Thoracic aorta (tissue), 2 donors: ENCODE data around the gene CNIH3. TPM values are rescaled to one million over a fixed set of nuclear protein-coding genes. Genes with fewer than 3 reads are reported as not detected.

Source experiments
- ATAC-seq: fragments of 150-250 bp; one replicate; pipeline ENCODE4 v1.8.0; 2017; ENCODE audit warnings: low read depth; ENCODE audit not compliant: insufficient number of reproducible peaks, low FRiP score
- DNase-seq: peaks from one replicate; pipeline ENCODE4 v3.0.0-alpha.2; 2020; ENCODE audit warnings: low spot score
- H3K27ac ChIP-seq, 2 donors: fragments of 200-600 bp; sonication (generic); 1 replicate in 1 of 2; 2 replicates in 1 of 2; pipeline ENCODE4 v1.5.1; 2016; ENCODE audit warnings: mild to moderate bottlenecking in 2 of 2, moderate library complexity in 2 of 2
- H3K27me3 ChIP-seq: fragments of 200-600 bp; sonication (generic); replicated peaks from 2 replicates; pipeline ENCODE4 v1.6.0; 2016; ENCODE audit warnings: mild to moderate bottlenecking; ENCODE audit not compliant: insufficient read depth
- H3K36me3 ChIP-seq: fragments of 200-600 bp; sonication (generic); one replicate; pipeline ENCODE4 v1.5.1; 2016
- H3K4me1 ChIP-seq, 2 donors: fragments of 200-600 bp; sonication (generic); 1 replicate in 1 of 2; 2 replicates in 1 of 2; pipeline versions ENCODE4 v1.5.1 to v1.6.0; 2016; ENCODE audit warnings: low read depth in 2 of 2, mild to moderate bottlenecking in 1 of 2; ENCODE audit not compliant: control insufficient read depth in 1 of 2
- H3K4me3 ChIP-seq: fragments of 200-600 bp; sonication (generic); 2 replicates; pipeline ENCODE4 v1.5.1; 2016; ENCODE audit warnings: mild to moderate bottlenecking
- H3K9me3 ChIP-seq: fragments of 200-600 bp; sonication (generic); 2 replicates; pipeline ENCODE4 v1.5.1; 2016
- total RNA-seq, 2 donors: library from RNA; depleted of rRNA; stranded (reverse); fragments of >200 nt; gene quantifications; one replicate each; pipeline versions ENCODE4 v1.1.0 to v1.2.3, GENCODE V29; 2016
- TF ChIP-seq, protein P1 (sequence below): fragments of 200-600 bp; sonication (generic); IDR thresholded peaks from one replicate; pipeline ENCODE4 v1.5.1; 2019; ENCODE audit warnings: antibody characterized with exemption

CNIH3 gene
- total RNA-seq, 2 donors from 2014 or later, result 0.21 TPM; not detected in 1

DNA sequence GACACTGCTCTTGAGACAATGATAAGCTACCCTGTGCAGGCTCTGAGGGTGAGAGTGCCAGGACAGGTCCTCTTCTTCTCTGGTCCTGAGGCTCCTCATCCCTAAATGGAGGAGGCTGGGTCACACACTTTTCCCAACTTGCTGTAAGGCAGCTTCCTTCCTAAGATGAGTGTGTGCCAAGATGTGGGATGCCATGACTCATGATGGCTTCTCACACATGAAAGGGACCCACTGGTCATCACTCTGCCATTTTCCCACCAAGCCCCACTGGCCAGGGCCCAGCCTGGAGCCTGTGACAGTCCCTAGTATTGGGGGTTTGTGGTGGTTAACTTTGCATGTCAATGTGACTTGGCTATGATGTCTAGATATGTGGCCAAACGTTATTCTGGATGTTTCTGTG lies 54.4 kb downstream of the CNIH3 start:
- no peak overlapping the region for H3K4me3 ChIP-seq
- H3K27me3 ChIP-seq, result no peaks in the 10 kb centered on the region
- no peaks in the 10 kb centered on the region for H3K4me1 ChIP-seq
- DNase-seq, result no peak
- H3K9me3 ChIP-seq, result no peaks in the 10 kb centered on the region
- H3K27ac ChIP-seq, result no peak overlapping the region
- H3K36me3 ChIP-seq, result no peaks in the 10 kb centered on the region
- TF ChIP-seq, protein P1, sequence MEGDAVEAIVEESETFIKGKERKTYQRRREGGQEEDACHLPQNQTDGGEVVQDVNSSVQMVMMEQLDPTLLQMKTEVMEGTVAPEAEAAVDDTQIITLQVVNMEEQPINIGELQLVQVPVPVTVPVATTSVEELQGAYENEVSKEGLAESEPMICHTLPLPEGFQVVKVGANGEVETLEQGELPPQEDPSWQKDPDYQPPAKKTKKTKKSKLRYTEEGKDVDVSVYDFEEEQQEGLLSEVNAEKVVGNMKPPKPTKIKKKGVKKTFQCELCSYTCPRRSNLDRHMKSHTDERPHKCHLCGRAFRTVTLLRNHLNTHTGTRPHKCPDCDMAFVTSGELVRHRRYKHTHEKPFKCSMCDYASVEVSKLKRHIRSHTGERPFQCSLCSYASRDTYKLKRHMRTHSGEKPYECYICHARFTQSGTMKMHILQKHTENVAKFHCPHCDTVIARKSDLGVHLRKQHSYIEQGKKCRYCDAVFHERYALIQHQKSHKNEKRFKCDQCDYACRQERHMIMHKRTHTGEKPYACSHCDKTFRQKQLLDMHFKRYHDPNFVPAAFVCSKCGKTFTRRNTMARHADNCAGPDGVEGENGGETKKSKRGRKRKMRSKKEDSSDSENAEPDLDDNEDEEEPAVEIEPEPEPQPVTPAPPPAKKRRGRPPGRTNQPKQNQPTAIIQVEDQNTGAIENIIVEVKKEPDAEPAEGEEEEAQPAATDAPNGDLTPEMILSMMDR, result no peak
- ATAC-seq, result no peak

DNA sequence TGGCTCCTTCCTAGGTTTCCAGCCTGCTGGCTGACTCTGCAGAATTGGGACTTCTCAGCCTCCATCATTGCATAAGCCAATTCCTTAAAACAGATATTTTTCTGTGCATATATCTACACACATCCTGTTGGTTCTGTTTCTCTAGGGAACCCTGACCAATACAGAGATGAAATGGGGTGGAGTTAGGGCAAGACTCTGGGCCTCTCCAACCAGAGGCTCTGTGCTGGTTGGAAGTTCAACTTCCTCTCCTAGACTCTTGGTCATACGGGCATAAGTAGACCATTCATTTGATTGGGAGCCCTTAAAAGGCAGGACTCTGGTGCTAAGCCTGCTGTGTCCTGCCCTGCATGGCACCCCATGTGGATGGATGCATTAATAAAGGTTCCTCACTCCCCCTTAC lies 55.0 kb downstream of the CNIH3 start:
- no peak overlapping the region for H3K27ac ChIP-seq
- no peaks in the 10 kb centered on the region for H3K27me3 ChIP-seq
- DNase-seq (no peak), ATAC-seq (no peak)
- H3K4me1 ChIP-seq, result no peaks in the 10 kb centered on the region
- H3K4me3 ChIP-seq, result no peak overlapping the region
- TF ChIP-seq, protein P1, result no peak
- no peaks in the 10 kb centered on the region for H3K36me3 ChIP-seq
- no peaks in the 10 kb centered on the region for H3K9me3 ChIP-seq

DNA sequence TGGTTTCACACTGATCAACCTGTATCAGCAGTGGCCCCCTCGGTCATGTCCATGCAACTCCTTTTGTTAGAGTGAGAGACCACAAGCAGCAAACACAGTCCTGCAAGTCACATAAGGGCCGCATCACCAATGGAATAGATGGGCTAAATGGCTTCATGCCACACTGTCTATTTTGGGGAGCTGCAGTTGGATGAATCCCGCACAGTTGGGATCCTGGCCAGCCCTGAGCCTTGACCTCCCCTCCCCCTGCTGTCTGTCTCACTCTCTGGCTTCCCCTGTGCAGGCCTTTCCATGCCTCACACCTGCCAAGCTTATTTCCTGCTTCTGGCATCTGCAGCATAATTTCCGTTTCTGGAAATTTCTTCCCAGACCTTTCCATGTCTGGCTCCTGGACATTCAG lies 57.0 kb downstream of the CNIH3 start:
- DNase-seq (no peak), ATAC-seq (no peak)
- TF ChIP-seq, protein P1, result no peak
- Histone ChIP-seq H3K27ac (no peak overlapping the region), H3K4me1 (no peaks in the 10 kb centered on the region), H3K4me3 (no peak overlapping the region), H3K27me3 (no peaks in the 10 kb centered on the region), H3K36me3 (no peaks in the 10 kb centered on the region), H3K9me3 (no peaks in the 10 kb centered on the region)

DNA sequence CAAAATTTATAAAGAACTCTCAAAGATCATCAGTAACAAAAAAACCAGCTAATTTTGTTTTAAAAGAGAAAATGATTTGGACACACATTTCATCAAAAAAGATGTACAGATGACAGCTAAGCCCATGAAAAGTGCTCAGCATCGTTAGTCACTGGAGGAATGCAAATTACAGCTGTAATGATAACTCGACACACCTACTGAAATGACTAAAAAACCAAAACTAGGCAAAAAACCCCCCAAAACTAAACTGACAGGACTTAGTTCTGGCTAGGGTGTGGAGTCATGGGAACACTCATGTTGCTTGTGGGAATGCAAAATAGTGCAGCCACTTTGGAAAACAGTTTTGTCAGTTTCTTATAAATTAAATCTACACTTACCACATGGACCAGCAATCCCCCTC lies 59.5 kb downstream of the CNIH3 start:
- no peak overlapping the region for H3K4me3 ChIP-seq
- H3K27me3 ChIP-seq, result no peaks in the 10 kb centered on the region
- ATAC-seq, result no peak
- H3K36me3 ChIP-seq, result no peaks in the 10 kb centered on the region
- H3K9me3 ChIP-seq, result no peaks in the 10 kb centered on the region
- no peaks in the 10 kb centered on the region for H3K4me1 ChIP-seq
- no peak overlapping the region for H3K27ac ChIP-seq
- TF ChIP-seq, protein P1, result no peak
- no peak for DNase-seq

DNA sequence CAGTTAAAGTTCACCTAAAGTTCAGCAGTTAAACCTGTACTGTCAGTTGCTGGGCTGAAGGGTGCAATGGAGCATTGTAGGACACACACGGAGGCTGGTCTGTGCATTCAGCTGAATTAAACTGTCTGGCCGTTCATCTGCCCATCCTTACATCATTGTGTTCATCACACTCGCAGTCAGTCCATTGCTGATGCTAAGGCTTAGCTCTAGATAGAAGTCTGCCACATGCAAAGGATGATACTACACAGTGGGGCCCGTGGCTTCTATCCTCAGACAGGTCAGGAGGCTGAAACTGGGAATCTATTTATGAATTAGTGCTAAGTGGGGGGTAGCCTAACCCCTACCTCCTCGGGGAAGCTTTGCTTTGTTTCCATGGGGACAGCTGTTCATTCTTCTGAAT lies 60.4 kb downstream of the CNIH3 start:
- DNase-seq (no peak), ATAC-seq (no peak)
- Histone ChIP-seq H3K27me3 (no peaks in the 10 kb centered on the region), H3K9me3 (no peaks in the 10 kb centered on the region), H3K4me1 (no peaks in the 10 kb centered on the region), H3K4me3 (no peak overlapping the region), H3K27ac (no peak overlapping the region), H3K36me3 (no peaks in the 10 kb centered on the region)
- TF ChIP-seq, protein P1, result no peak
